Amniotic epithelial cell (primary cell): ENCODE data around the gene ECE2.
"Not testable (repeated sequence)": the region's sequence is repeated elsewhere in the genome, so short reads cannot be mapped to it uniquely, and the experiment has no call there.

Source experiments
- DNase-seq: peaks from one replicate; pipeline ENCODE4 v3.0.0-alpha.2; 2010; ENCODE audit warnings: low read depth

Gene ECE2

DNA sequence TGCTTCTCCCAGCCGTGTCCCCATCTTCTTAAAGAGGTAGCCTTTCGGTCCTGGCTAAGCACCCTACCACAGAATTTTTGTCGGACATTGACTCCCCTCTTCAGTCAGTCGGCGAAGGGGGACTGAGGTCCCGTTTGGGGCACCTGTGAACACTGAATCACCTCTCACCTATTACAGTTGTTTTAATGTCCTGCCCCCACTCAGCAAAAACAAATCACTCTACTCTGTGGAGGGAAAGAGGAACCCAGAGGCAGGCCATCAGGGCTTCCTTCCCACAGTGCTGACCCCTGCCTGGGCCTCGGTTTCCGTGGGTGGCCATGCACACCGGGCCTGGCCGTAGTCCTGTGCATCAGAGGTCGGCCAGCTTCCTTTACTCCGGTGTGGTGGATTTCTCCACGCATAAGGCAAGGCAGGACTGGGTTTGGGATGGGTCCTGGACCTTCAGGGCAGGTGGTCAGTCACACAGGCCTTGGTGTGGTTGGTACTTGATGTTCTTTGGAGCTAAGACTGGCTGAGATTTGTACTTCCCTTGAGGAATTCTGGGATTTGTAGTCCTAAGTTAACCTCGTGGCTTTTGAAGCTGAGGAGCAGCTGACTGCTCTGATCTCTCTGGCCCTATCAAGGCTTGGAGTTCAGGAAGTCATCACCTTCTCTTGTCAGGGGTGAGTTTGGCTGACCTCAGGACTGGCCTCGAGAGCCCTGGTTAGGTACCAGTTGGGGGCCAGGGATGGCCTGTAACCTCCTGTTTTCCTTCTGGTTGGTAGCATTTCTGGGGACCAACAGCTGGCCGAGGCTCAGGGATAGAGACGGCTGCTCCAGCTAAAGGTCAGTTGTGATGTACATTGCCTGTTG is 61.0 kb downstream of the ECE2 start:
- DNase-seq, result peak; percentile 81

DNA sequence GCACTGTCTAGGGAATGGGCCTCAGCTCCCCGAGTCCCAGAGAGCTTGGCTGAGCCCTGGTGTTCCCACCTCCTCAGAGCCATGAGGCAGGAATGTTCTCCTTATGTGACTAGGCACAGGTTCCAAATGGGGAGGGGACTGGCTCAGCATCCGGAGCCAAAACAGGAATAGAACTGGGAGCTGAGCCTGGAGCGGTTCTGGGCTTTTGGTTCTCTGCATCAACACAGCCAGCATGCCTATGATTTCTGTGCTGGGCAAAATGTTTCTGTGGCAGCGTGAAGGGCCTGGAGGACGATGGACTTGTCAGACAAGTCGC is 61.5 kb downstream of the ECE2 start, which contains the start of gene FAM131A:
Gene FAM131A, plus strand, starts transcription at position 202 of the 316 bp plus-strand sequence. Its CDS starts 31 bp downstream, at position 233.
- DNase-seq, result no peak

DNA sequence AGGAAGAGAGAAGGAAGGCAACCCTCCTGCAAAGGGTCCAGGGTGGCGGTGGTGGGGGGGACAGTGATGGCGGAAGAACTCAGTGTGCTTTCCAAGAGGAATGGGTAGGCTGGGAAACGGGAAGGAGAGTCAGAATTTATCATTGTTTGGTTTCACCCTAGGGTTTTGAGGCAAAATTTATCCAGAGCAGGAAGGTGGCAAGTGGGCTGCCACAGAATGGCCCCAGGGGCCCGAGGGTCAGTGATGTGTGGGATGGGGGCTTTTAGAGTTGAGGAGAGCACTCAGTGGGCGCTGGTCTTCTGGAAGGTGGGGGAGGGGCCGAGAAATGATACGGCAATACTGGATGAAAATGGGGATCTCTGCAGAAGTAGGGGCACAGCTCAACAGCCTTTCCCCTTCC is 62.2 kb downstream of the ECE2 start:
- no peak for DNase-seq

DNA sequence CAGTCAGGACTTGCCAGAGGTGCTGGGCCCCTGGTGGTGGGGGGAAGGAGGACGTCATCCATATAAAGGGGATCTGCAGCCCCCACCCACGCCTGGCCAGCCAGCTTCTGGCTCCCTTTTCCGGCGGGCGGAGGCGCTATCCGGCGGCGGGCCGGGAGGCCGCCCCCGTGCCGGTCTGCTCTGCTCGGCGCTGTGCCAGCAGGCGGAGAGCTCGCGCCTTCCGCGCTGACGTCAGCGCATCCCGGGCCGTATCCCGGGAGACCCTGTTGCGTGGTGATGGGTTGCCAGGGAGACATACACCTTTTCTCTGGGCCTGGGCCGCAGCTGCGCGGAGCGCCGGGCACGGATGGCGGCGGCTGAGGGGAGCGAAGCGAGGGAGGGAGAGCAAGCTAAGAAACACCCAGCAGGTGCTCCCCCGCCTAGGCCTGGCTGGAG is 62.7 kb downstream of the ECE2 start:
- peak; percentile 86 for DNase-seq

DNA sequence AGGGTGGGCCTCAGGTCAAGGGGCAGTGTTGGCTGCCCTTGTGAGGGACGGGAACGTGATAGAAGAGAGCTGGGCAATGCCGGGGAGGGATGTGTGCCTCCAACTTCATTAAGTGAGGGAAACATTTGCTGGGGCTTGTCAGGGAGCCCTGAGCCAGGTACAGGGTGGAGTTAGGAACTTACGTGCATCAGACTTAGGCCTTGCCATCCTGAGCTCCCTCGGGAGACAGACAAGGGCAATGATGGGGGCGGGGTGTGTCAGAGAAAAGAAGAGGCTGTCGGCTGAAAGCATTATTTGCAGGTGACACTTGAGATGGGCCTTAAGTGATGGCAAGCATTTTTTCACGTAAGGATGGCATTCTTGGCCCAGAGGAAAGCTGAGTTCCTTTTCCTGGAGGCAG is 63.2 kb downstream of the ECE2 start:
- DNase-seq, result no peak

DNA sequence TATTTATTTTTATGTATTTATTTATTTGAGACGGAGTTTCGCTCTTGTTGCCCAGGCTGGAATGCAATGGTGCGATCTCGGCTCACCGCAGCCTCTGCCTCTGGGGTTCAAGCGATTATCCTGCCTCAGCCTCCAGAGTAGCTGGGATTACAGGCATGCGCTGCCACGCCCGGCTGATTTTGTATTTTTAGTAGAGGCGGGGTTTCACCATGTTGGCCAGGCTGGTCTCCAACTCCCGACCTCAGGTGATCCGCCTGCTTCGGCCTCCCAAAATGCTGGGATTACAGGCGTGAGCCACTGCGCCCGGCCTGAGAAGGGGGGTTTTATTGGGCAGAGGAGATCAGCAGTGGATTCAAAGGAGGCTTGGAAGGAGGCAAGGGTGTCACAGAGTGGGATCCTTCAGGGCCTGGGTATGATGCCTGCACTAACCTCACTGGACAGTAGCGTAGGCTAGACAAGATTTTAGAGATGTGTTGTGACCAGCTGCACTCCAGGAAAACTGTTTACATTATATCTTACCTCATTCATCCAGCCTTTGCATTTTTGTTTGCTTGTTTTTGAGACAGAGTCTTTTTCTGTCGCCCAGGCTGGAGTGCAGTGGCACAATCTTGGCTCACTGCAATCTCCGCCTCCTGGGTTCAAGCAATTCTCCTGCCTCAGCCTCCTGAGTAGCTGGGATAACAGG is 63.8 kb downstream of the ECE2 start:
- not testable (repeated sequence) for DNase-seq

DNA sequence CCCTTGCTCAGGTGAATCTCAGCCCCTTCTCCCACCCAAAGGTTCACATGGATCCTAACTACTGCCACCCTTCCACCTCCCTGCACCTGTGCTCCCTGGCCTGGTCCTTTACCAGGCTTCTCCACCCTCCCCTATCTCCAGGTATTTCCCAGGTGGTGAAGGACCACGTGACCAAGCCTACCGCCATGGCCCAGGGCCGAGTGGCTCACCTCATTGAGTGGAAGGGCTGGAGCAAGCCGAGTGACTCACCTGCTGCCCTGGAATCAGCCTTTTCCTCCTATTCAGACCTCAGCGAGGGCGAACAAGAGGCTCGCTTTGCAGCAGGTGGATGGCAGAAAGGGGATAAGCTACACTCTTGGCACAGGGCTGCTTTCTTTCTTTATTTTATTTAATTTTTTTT is 66.1 kb downstream of the ECE2 start:
- no peak for DNase-seq
